HG03521 (cell line): Measurements from ENCODE around the gene PPP1R3E.
"Not testable (repeated sequence)": the region's sequence is repeated elsewhere in the genome, so short reads cannot be mapped to it uniquely, and the experiment has no call there.

Experiments used
- ATAC-seq: cut with Tn5 transposase; IDR thresholded peaks from one replicate; pipeline ENCODE4 v1.9.1; 2021; ENCODE audit warnings: mild to moderate bottlenecking, moderate library complexity; ENCODE audit not compliant: unreplicated experiment

Gene PPP1R3E

GRCh38 chr14:23297611-23298277 is 4.9 kb downstream of the PPP1R3E start:
- no peak for ATAC-seq

DNA sequence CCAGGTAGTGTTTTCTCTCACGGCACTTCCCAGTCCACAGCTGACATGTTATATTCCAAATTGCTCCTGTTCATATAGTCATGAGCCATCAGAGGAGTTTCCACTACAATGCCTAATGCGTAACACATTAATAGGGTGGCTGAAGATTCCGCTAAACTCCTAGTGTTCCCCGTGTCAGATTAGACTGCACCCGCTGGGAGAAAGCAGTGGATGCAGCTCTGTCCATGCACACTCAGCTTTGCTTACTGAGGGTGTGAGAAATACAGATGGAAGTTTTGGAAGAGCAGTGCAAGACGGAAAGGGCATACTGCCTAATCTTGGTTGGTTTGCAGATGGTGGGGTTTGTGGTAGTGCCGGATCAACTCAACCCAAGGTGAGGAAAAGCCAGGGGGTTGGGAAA is 5.6 kb downstream of the PPP1R3E start:
- ATAC-seq = no peak

DNA sequence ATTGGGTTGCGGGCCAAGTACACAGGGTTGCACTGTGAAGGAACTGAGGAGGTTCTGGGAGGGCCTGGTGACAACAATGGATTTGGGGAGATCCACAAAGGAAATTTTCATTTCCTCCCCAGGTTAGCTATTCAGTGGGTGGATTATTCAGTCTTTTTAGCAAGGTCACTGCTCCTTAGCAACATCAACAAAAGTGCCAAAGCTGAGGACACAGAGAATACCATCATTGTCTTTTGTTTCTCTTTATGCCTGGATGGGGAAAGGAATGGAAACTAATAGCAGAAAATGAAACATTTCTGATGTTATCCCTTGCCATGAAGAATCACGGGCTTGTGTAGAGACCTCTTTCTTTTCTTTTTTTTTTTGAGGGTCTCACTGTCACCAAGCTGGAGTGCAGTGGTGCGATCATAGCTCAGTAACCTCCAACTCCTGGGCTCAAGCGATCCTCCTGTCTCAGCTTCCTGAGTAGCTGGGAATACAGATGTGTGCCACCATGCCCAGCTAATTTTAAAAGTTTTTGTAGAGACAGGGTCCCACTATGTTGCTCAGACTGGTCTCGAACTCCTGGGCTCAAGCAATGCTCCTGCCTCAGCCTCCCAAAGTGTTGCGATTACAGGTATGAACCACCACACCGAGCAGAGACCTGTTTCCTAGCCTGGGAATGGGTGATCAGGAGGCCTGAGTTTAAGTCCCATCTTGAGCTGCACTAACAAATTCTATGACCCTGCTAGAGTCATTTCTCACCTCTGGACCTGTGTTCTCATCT is 6.5 kb downstream of the PPP1R3E start:
- no peak for ATAC-seq

- ATAC-seq = no peak
Measured at GRCh38 chr14:23294734-23295561, 7.7 kb downstream of the PPP1R3E start.

GRCh38 chr14:23286902-23287479 is 15.7 kb downstream of the PPP1R3E start:
- no peak for ATAC-seq

- ATAC-seq = peak; percentile 98
Measured at GRCh38 chr14:23286020-23286901, 16.4 kb downstream of the PPP1R3E start, which contains the start of gene HOMEZ. Gene HOMEZ (minus strand): TSS chr14:23286132. CDS start chr14:23285952, 180 bp downstream.

DNA sequence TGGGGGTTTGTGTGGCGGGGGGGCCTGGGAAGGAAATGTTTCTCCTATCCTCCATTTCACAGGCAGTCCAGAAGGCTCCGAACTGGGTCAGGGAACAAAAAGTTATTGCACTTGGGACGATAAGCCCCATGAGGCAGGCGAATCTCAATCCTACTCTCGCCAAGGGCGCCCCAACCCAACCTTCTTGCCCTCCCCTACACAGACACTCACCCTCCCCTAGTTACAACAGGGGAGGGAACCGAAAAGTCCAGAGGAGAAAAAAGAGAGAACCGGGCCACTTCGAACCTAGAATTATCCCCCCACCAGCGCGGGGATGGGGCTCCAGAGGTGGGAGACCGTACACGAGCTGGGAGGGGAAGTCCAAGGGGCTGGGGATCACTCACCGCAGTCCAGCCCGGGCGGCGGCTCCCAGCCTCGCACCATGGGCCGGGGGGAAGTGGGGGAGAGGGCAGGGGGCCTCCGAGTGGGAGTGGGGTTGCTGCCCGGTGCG is 17.1 kb downstream of the PPP1R3E start:
- ATAC-seq = peak; percentile 16

DNA sequence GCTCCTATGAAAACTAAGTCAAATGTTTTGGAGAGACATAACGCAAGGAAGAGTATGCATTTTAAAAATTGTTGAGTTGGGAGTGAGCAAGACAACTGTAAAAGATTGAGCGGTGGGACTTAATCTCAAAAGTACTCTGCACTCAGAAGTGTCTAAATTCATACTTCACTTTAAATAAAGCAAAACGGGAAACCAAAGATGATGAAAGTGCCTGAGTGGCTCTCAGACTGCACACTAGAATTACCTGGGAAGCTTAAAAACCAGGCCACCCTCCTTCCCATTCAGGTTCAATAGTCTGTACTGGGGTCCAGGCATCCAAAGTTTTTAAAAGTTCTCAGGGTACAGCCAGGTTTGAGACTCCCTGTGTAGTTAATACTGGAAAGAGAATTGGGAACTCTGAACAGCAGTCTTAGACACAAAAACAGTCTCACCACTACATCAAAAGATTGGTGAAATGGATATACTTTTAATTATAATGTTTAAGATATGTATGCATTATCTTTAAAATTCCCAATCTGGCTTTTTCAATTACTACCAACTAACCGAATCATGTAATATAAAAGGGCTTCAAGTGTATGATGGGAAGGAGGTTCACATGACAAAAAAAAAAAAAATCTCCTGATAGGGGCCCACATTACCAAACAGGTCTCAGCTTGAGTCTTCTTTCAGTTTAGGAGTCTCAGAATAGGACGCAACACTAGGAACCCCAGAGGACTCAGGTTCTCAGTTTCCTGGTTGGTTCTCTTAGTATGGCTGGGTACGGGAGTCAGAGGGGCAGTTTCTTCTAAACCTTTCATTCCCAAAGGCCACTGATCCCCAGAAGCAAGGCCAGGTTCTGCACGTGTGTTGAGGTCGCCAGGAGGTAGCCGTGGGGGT is 17.8 kb downstream of the PPP1R3E start:
- ATAC-seq = no peak

DNA sequence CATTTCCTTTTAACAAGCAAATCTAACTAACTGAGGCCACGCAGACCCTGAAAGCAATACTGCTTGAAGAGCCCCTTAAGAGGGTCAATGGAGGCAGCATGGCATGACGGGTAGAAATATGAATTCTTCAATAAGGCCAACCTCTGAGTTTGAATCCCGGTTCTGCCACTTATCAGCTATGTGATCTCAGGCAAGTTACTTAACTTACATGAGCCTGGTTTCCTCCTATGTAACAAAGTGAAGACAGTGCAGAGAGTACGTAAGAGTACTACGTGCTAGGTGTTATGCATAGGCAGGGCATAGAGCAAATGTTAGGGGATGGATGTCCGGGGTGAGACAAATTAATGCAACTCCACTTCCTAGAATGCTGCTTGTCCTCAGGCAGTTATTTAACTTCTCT is 21.4 kb downstream of the PPP1R3E start:
- no peak for ATAC-seq

- not testable (repeated sequence) for ATAC-seq
Measured at GRCh38 chr14:23277928-23278327, 24.7 kb downstream of the PPP1R3E start.

DNA sequence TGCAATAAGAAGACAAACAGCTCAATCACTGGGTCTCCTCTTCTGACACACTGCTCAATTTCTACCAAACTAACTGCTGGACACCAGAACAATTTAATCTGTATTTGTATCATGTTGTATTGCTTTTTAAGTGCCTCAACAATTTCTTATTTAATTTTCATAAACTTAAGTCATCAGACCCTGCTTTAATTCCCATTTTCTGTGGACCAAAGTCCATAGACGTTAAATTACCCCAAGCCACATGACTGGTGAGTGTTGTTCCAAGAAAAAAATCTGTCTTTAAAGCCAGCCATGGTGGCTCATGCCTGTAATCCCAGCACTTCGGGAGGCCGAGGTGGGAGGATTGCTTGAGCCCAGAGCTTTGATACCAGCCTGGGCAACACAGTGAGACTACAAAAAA is 25.5 kb downstream of the PPP1R3E start:
- no peak for ATAC-seq

DNA sequence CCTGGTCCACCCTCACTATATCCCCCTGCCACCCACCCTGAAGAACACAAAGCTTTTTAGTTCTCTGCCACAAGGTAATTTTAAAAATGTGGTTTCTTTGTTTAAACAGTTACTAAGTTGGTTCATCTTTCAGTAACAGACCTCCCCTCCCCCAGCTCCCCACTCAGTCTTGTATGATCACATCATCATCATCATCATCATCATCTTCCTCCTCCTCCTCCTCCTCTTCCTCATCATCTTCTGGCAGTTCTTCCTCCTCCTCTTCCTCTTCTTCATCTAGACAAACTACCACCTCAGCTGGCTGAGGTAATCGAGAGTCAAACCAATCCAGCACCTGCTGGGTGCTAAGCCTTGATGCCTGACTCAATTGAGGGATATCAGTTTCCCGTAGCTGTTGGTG is 27.2 kb downstream of the PPP1R3E start:
- ATAC-seq = no peak

GRCh38 chr14:23269193-23269592 is 33.5 kb downstream of the PPP1R3E start:
- ATAC-seq = no peak

GRCh38 chr14:23260849-23261248 is 41.8 kb downstream of the PPP1R3E start:
- not testable (repeated sequence) for ATAC-seq

GRCh38 chr14:23259426-23259825 is 43.2 kb downstream of the PPP1R3E start:
- no peak for ATAC-seq

GRCh38 chr14:23258256-23258655 is 44.4 kb downstream of the PPP1R3E start:
- ATAC-seq = no peak

GRCh38 chr14:23252420-23253333 is 50.0 kb downstream of the PPP1R3E start:
- ATAC-seq = no peak

DNA sequence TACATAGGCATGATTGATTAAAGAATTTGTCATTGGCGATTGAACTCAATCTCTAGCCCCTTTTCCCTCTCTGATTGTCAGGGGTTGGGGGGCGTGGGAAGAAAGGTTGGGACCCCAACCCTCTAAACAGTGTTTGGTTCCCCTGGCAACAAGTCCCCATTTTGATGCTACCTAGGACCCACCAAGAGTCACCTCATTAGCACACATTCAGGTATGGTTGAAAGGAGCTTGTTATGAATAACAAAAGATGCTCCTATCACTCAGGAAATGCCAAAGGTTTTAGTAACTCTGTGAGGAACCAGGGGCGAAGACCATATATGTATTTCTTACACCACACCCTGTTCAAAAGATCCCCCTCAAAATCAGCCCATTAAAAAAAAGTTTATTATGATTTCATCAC is 50.7 kb downstream of the PPP1R3E start:
- ATAC-seq = no peak
